Measurements from ENCODE around the gene FHOD3. TPM values are rescaled to one million over a fixed set of nuclear protein-coding genes. Genes with fewer than 3 reads are reported as not detected.

The FHOD3 gene
- total and polyA plus RNA-seq, 9 of the 15 experiments (the other 6 are each of a cell fraction or from before 2014, with no cell fraction given), result 0.11 TPM; not detected in 8

- TF ChIP-seq CBX1 (IDR thresholded peaks at IDR 0.05; ENCODE audit: low read depth) (no peak), HNRNPL (IDR thresholded peaks at IDR 0.05; ENCODE audit: low read depth, low read length) (no peak), ARID4B (CRISPR knock-in tag; IDR thresholded peaks at IDR 0.05) (no peak), ZNF764 (CRISPR knock-in tag; IDR thresholded peaks at IDR 0.05; ENCODE audit: low read depth) (no peak), ZNF79 (CRISPR knock-in tag; IDR thresholded peaks at IDR 0.05; ENCODE audit: low read depth) (no peak), GABPA (tag; conservative IDR thresholded peaks at IDR 0.05; ENCODE audit: low read depth) (no peak)
Observed at GRCh38 chr18:36635414-36636096, 338.0 kb downstream of the FHOD3 start (continued).

Measured in K562 (cell line).